Urinary bladder (tissue), 4 donors: ENCODE measurements around the gene CHKA. TPM values are rescaled to one million over a fixed set of nuclear protein-coding genes. Genes with fewer than 3 reads are reported as not detected.

Experiments
- DNase-seq: peaks from one replicate; pipeline ENCODE4 v3.0.0-alpha.2; 2015; ENCODE audit errors: extremely low spot score
- H3K27ac ChIP-seq: one replicate; pipeline ENCODE4 v1.5.1; 2013; ENCODE audit warnings: low read depth, mild to moderate bottlenecking, moderate library complexity
- H3K36me3 ChIP-seq: one replicate; pipeline ENCODE4 v1.6.1; 2013; ENCODE audit warnings: mild to moderate bottlenecking, moderate library complexity; ENCODE audit not compliant: insufficient read depth
- H3K4me1 ChIP-seq: one replicate; pipeline ENCODE4 v1.6.1; 2013; ENCODE audit warnings: mild to moderate bottlenecking, moderate library complexity; ENCODE audit not compliant: insufficient read depth
- H3K4me3 ChIP-seq: one replicate; pipeline ENCODE4 v1.5.1; 2013; ENCODE audit warnings: low read depth, low read length
- WGBS: extraction: QIAGEN DNeasy Blood & Tissue Kit; methylation state at CpG from one replicate; pipeline ENCODE4 v1.1.7; 2013; 5-methylcytosine and 5-hydroxymethylcytosine counted together
- polyA plus RNA-seq: library from polyadenylated mRNA; stranded (reverse); fragments of 200-250 nt; gene quantifications from one replicate; pipeline ENCODE4 v1.2.3, GENCODE V29; 2013
- total RNA-seq: library from RNA; depleted of rRNA; stranded (reverse); fragments of >200 nt; gene quantifications from one replicate; pipeline ENCODE4 v1.2.3, GENCODE V29; 2014
- donor health status: healthy with polysubstance abuse.
- donor health status: healthy.

CHKA gene
- 26.2 TPM for total RNA-seq
- polyA plus RNA-seq = 20.2 TPM

DNA sequence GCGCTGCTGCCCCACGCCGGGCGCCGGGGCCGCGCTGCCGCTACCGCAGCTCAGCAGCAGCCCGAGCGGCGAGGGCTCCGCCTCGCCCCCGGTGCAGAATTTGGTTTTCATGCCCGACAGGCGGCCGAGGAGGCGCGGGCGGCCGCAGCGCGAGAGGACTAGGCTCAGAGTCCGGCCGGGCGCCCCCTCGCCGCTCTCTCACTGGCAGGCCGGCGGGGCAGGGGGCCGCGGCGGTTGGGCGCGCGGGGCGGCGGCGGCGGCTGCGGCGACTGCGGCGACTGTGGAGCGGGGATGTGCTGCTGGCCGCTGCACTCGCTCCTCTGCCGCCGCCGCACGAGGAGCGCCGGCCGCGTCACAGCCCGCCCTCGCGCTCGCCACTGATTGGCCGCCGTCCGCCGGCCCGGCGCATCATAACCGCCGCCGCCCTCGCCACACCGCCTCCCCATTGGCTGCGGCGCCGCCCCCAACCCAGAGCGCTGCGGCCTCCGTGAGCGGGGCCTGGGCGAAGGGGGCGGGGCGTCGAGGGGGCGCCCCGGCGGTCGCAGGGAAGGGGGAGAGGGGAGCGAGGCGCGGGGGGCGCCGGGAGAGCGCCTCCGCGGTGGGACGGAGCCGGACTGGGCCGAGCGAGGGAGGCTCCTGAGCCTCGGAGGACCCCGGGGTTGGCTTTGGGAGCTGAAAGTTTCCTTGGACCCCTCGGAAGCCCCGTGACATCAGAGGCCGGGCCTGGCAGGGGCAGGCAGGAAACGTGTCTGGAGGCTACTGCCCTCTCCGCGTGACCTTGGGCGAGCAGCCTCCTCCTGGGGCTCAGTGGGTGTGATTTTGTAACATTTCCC is at the start of gene CHKA:
TSS of gene CHKA (minus strand) at position 322 of the 833 bp plus-strand sequence. CDS start at position 111, 211 bp downstream.
- Histone ChIP-seq H3K27ac (peak within 1 kb of the TSS; percentile 98), H3K4me1 (no peaks in the 10 kb centered on the region), H3K4me3 (peak within 1 kb of the TSS; percentile 84), H3K36me3 (no peaks in the 10 kb centered on the region)
- DNase-seq = no peak
- WGBS = under 1% methylated on average over 107 of the region's 107 CpGs

DNA sequence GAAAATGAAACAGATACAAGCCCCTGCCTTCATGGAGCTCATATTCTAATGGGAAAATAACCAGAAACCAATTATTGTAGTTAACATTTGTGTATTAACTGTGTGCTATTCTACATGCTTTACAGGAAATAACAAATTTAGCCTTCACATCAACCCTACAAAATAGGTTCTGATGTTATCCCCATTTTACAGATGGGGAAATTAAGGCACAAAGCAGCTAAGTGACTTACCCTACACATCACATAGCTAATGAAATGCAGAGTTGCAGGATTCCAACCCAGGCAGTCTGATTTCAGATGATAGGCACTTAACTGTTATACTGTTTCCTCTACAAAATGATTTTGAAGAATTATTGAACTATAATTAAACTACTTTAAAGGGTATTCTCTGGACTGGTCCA is 48.3 kb upstream of the CHKA start:
- Histone ChIP-seq H3K36me3 (peaks cover 5% of the 10 kb centered on the region), H3K27ac (no peak overlapping the region), H3K4me1 (no peaks in the 10 kb centered on the region), H3K4me3 (no peak overlapping the region)
- DNase-seq = no peak

DNA sequence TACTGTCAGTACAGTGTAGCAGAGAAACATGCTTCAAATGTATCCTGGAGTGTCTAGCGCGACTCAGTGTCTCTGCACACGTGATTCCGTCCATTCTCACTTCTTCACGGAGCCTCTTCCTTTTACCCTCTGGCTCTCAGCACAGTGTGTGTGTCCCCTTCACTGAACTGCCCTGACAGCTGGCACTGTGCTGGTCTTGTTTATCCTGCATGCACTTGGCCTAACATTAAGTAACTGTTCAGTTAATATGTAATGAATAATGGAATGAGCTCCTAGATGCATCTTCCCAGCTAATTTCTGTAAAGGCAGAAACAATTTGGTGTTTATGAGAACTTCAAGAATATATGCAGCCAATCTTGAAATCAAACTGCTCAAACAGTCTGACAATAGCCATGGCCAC is 47.5 kb upstream of the CHKA start:
- H3K4me1 ChIP-seq = no peaks in the 10 kb centered on the region
- H3K27ac ChIP-seq = no peak overlapping the region
- H3K36me3 ChIP-seq = peaks cover 5% of the 10 kb centered on the region
- DNase-seq = no peak
- H3K4me3 ChIP-seq = no peak overlapping the region
- 94% methylated on average over 5 of the region's 5 CpGs for WGBS

DNA sequence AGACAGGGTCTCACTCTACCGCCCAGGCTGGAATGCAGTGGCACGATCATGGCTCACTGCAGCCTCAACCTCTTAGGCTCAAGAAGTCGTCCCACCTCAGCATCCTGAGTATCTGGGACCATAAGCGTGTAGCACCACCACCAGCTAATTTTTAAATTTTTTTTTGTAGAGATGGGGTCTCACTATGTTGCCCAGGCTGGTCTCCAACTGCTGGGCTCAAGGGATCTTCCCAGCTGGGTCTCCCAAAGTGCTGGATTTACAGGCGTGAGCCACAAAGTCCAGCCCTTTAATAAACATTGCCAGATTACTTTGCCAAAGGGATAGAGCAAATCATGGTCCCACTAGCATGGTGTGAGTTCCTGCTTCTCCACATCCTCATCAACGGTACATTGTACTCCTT is 46.3 kb upstream of the CHKA start:
- H3K27ac ChIP-seq = no peak overlapping the region
- no peak for DNase-seq
- H3K36me3 ChIP-seq = peaks cover 2% of the 10 kb centered on the region
- H3K4me3 ChIP-seq = no peak overlapping the region
- no peaks in the 10 kb centered on the region for H3K4me1 ChIP-seq
- whole genome bisulfite sequencing = 90% methylated on average over 6 of the region's 6 CpGs

DNA sequence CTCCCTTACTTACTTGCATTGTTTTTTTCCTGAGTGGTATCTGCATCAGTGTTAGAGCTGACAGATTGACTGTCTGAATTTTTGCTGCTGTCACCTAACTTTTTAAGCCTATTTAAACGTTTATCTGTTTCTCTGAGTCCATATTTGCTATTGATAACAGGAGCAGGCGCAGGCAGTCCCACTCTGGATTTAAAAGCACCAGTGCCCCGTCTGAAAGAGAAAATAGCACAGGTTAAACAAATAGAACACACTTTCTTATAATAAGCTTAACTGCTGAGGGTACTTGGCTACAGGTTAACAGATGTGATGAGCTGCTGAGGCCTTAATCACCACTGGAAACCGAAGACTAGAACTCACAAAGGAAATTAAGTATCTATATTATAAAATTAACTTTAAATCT is 45.8 kb upstream of the CHKA start:
- Histone ChIP-seq H3K4me3 (no peak overlapping the region), H3K27ac (no peak overlapping the region), H3K36me3 (peaks cover 2% of the 10 kb centered on the region), H3K4me1 (no peaks in the 10 kb centered on the region)
- WGBS = 80% methylated on average over 4 of the region's 4 CpGs
- no peak for DNase-seq

DNA sequence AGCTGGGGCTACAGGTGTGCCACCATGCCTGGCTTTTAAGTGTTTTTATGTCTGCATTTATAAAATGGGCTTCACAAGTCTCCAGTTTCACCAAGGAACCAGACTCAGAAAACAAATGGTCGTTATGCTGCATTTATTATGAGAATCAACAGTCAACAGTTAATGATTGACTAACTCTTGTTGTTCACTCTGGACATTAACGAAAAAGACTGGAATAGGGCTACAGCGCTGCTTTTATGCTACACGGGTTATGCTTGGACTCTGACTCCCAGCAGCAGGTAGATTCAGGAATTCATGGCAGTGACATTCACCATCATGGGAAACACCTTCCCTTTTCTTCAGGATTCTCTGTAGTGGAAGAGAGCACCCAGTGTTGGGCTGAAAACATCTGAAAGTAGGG is 44.4 kb upstream of the CHKA start:
- no peak for DNase-seq
- Histone ChIP-seq H3K27ac (no peak overlapping the region), H3K4me3 (no peak overlapping the region), H3K4me1 (no peaks in the 10 kb centered on the region), H3K36me3 (peaks cover 2% of the 10 kb centered on the region)
- 88% methylated on average over 4 of the region's 4 CpGs for WGBS

DNA sequence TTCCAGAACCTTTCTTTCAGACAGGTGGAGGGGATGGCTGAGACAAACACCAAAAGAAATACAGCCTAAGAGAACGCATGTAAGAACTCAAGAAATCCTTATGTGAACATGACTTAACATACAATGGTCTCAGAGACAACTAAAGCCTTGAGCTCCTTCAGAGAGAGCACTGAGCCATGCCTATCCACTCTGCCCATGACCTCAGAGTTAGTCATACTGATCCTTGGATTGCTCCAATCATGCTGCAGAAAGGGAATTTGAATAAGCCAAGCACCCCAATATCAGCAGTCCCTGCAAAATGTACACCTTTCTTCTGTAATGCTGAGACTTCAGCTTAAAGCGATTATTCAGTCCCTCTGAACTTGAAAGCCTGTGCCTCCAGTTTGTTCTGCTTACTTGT is 43.2 kb upstream of the CHKA start:
- 99% methylated on average over 2 of the region's 2 CpGs for WGBS
- no peaks in the 10 kb centered on the region for H3K4me1 ChIP-seq
- no peak overlapping the region for H3K27ac ChIP-seq
- peaks cover 2% of the 10 kb centered on the region for H3K36me3 ChIP-seq
- DNase-seq = no peak
- H3K4me3 ChIP-seq = no peak overlapping the region

DNA sequence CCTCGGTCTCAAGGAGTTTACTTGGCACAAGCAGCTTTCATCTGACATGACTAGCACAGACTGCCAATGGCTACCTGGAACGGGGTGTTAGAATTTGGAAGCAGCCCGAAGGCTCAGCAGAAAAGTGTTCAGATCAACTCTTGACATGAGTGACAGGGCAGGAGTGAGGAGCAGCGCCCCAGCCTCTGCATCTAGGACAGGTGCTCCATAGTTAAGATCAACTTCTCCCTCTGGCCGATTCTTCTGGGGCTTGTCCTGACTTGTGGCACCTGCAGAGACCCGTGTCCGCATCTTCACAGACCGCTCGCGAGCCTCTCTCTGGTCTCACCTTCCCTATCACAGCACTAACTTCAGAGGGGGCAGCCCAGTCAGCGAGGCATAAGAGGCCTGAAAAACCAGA is 42.5 kb upstream of the CHKA start:
- Histone ChIP-seq H3K4me1 (no peaks in the 10 kb centered on the region), H3K4me3 (no peak overlapping the region), H3K36me3 (peaks cover 2% of the 10 kb centered on the region), H3K27ac (no peak overlapping the region)
- 80% methylated on average over 11 of the region's 11 CpGs for WGBS
- no peak for DNase-seq

DNA sequence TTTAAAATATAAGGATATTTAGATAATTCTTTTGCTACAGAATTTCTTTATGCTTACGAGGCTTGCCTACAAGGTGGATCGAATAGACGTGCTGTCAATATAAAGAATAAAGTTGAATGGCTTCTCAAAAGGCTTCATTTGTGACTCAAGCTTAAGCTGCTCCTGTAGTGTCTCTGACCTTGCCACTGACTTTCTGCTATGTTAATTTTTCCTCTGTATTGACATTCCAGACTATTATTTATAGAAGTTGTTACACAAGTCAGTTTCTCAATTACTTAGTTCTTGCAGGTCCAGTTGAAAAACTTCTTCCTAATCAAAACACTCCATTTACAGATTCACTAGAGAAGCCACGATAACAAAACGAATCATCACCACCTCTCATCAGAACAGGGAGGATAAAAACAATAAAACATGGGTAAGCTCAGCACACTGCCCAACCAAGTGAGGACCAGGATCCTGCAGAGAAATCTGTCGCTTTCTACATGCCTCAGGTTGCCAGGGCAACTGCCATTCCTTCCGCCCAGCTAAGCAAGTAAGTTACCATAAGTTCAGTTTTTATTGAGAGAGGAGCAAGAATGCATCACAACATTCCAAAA is 39.0 kb upstream of the CHKA start:
- DNase-seq = no peak
- WGBS = 86% methylated on average over 7 of the region's 7 CpGs
- Histone ChIP-seq H3K4me1 (no peaks in the 10 kb centered on the region), H3K4me3 (no peak overlapping the region), H3K27ac (no peak overlapping the region), H3K36me3 (no peaks in the 10 kb centered on the region)

DNA sequence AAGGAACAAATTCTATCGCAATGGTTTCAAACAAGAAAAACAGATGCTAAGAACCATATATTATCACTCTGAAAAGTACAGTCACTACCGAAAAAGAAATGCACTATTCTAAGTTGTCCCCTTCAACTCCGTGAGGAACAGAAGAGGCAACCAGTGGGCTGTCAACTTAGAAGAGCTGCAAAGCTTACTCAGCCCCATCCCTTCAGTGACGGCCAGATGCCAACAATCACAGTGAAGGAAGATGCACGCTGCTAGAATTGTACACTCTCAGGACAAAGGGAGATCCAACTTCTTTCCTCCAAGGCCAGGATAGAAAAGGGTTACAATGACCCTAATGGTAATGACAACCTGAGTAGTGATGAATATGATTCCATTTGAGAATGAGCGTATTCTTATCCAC is 38.5 kb upstream of the CHKA start:
- Histone ChIP-seq H3K4me1 (no peaks in the 10 kb centered on the region), H3K36me3 (no peaks in the 10 kb centered on the region), H3K4me3 (no peak overlapping the region), H3K27ac (no peak overlapping the region)
- no peak for DNase-seq
- 75% methylated on average over 6 of the region's 6 CpGs for WGBS

DNA sequence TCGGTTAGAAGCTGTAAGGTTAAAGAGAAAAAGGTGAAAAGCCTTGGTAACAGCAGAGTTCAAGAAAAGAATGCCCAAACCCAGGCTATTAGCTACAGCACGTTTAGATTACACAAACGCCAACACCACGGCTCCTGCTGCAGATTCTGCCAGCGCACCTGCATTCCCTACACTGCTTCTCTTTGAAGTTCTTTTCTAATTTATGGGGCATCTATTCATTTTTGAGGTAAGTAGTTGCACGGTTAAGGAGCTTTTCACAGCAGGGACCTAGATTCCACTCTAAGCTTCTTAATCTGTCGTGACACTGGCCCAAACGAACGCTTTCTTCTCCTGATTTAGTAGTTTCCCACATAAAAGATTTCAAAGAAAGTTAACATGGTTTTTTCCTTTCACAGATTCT is 38.0 kb upstream of the CHKA start:
- Histone ChIP-seq H3K27ac (no peak overlapping the region), H3K36me3 (no peaks in the 10 kb centered on the region), H3K4me1 (no peaks in the 10 kb centered on the region), H3K4me3 (no peak overlapping the region)
- DNase-seq = no peak
- 85% methylated on average over 9 of the region's 9 CpGs for WGBS

DNA sequence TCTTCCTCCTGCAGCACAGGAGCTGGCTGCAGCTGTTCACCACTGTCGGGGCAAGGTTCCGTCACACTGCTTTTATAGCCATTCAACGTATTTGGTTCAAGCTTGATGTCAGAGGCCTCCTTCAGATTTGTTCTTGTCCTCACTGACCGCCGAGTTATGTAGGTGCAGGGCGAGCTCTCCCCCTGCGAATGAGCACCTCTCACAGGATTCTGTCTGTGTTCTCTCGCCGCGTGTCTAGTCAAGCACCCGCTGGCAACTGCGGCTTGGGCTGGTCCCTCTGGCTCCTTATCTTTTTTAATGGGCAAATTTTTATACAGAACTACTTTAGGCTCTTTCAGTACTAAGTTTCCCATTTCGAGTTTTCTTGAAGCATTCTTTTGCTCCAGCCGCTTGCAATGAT is 37.4 kb upstream of the CHKA start:
- no peak overlapping the region for H3K27ac ChIP-seq
- WGBS = 92% methylated on average over 14 of the region's 14 CpGs
- H3K4me1 ChIP-seq = no peaks in the 10 kb centered on the region
- no peaks in the 10 kb centered on the region for H3K36me3 ChIP-seq
- H3K4me3 ChIP-seq = no peak overlapping the region
- DNase-seq = no peak

DNA sequence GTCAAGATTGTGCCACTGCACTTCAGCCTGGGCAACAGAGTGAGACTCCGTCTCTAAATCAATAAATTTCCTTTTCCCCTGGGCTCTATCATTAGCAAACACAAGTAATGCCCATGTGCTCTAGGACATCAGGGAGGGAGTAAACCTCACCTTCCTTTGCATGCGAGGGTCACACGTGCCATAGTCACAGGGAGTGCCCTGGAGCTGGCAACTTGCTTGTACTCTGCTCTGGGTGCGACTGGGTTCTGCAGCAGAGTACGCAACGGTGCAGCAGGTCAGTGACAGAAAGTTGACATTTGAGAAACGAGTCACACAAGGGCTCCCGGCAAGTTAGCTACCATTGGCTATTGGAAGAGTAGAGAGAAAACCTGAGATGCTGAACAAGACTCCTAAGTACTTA is 32.6 kb upstream of the CHKA start:
- Histone ChIP-seq H3K36me3 (no peaks in the 10 kb centered on the region), H3K27ac (no peak overlapping the region), H3K4me1 (no peaks in the 10 kb centered on the region), H3K4me3 (no peak overlapping the region)
- 88% methylated on average over 8 of the region's 8 CpGs for WGBS
- no peak for DNase-seq

DNA sequence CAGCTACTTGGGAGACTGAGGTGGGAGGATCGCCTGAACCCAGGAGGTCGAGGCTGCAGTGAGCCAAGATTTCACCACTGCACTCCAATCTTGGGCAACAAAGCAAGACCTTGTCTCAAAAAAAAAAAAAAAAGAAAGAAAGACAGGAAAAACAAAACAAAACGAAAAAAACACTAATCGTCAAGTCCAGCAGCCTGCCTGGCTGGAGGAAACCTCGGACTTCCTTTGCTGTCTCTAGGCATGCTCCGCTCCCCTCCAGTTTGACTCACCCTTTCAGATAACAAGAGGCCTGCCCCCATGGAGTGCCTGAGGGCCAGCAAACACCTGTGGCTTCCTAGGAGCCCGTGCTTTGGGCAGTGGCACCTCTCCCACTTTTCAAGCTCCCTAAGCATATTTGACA is 28.8 kb upstream of the CHKA start:
- DNase-seq = no peak
- Histone ChIP-seq H3K4me1 (no peaks in the 10 kb centered on the region), H3K36me3 (no peaks in the 10 kb centered on the region), H3K4me3 (no peak overlapping the region), H3K27ac (no peak overlapping the region)
- 49% methylated on average over 7 of the region's 7 CpGs for WGBS
